Measurements from ENCODE around the gene MDGA2. TPM values are rescaled to one million over a fixed set of nuclear protein-coding genes. Genes with fewer than 3 reads are reported as not detected.

The MDGA2 gene
- total RNA-seq, 2 donors from 2014 or later: not detected

GRCh38 chr14:47155395-47155794, 520.0 kb downstream of the MDGA2 start:
- no peaks in the 10 kb centered on the region for H3K4me1 ChIP-seq
- TF ChIP-seq, protein P1, sequence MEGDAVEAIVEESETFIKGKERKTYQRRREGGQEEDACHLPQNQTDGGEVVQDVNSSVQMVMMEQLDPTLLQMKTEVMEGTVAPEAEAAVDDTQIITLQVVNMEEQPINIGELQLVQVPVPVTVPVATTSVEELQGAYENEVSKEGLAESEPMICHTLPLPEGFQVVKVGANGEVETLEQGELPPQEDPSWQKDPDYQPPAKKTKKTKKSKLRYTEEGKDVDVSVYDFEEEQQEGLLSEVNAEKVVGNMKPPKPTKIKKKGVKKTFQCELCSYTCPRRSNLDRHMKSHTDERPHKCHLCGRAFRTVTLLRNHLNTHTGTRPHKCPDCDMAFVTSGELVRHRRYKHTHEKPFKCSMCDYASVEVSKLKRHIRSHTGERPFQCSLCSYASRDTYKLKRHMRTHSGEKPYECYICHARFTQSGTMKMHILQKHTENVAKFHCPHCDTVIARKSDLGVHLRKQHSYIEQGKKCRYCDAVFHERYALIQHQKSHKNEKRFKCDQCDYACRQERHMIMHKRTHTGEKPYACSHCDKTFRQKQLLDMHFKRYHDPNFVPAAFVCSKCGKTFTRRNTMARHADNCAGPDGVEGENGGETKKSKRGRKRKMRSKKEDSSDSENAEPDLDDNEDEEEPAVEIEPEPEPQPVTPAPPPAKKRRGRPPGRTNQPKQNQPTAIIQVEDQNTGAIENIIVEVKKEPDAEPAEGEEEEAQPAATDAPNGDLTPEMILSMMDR (IDR thresholded peaks at IDR 0.05): no peak
- DNase-seq (ENCODE audit: low spot score): no peak
- no peaks in the 10 kb centered on the region for H3K36me3 ChIP-seq
- H3K4me3 ChIP-seq: no peak overlapping the region
- H3K9me3 ChIP-seq: no peaks in the 10 kb centered on the region
- H3K27ac ChIP-seq: no peak overlapping the region
- H3K27me3 ChIP-seq: no peaks in the 10 kb centered on the region

DNA sequence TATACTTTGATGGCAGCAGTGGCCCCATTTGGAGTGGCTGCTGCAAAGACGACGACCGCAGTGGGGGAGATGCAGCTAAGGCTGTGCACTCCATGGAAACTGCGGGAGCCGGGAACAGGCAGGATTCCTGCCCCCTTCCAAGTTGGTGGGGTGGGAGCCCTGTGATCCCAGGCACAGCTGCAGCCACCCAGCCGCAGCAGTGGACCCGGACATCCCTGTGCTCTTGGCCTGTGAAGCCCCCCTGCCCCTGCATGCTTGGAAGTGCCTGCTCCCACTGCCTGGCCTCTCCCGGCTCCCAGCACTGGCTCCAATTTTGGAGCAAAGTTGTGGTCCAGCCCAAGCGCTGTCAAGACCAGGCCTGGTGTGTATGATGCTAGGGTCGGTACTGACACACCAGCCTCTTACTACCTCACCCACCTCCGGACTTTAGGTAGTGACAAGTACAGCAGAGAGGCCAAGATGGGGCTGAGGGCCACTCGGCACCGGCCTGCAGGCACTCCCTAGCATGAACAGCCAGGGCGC, 521.1 kb downstream of the MDGA2 start:
- Histone ChIP-seq H3K36me3 (no peaks in the 10 kb centered on the region), H3K4me1 (no peaks in the 10 kb centered on the region), H3K27ac (no peak overlapping the region), H3K9me3 (no peaks in the 10 kb centered on the region), H3K27me3 (no peaks in the 10 kb centered on the region), H3K4me3 (no peak overlapping the region)
- no peak for DNase-seq (ENCODE audit: low spot score)
- TF ChIP-seq, protein P1 (IDR thresholded peaks at IDR 0.05): no peak

DNA sequence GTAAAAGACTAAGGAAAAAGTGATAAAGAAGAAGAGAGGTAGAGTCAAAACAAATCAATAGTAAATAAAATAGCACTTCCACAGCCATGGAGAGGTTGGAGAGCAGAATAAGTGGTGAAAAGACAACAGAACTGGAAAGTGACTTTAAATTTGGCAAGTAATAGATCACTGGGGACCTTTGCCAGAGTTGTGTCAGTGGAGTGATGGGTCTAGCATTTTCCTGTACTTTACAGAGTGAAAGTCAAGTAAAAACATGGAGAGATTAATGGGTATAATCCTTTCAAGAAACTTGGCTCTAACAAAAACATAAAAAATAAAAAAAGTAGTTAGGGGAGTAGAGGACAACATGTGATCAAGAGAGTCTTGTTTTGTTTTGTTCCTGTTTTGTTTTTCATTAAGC, 521.7 kb downstream of the MDGA2 start:
- TF ChIP-seq, protein P1 (IDR thresholded peaks at IDR 0.05): no peak
- Histone ChIP-seq H3K9me3 (no peaks in the 10 kb centered on the region), H3K36me3 (no peaks in the 10 kb centered on the region), H3K4me1 (no peaks in the 10 kb centered on the region), H3K27me3 (no peaks in the 10 kb centered on the region), H3K27ac (no peak overlapping the region), H3K4me3 (no peak overlapping the region)
- DNase-seq (ENCODE audit: low spot score): no peak

- Histone ChIP-seq H3K9me3 (no peaks in the 10 kb centered on the region), H3K36me3 (no peaks in the 10 kb centered on the region), H3K27me3 (no peaks in the 10 kb centered on the region), H3K4me3 (no peak overlapping the region), H3K27ac (no peak overlapping the region), H3K4me1 (no peaks in the 10 kb centered on the region)
- DNase-seq (ENCODE audit: low spot score): no peak
- TF ChIP-seq, protein P1 (IDR thresholded peaks at IDR 0.05): no peak
These were observed 525.1 kb downstream of the MDGA2 start for GRCh38 chr14:47150267-47150666.

- no peaks in the 10 kb centered on the region for H3K4me1 ChIP-seq
- TF ChIP-seq, protein P1 (IDR thresholded peaks at IDR 0.05): no peak
- DNase-seq (ENCODE audit: low spot score): no peak
- H3K27me3 ChIP-seq: no peaks in the 10 kb centered on the region
- no peak overlapping the region for H3K27ac ChIP-seq
- H3K36me3 ChIP-seq: no peaks in the 10 kb centered on the region
- H3K9me3 ChIP-seq: no peaks in the 10 kb centered on the region
- H3K4me3 ChIP-seq: no peak overlapping the region
These were observed 526.1 kb downstream of the MDGA2 start for GRCh38 chr14:47149326-47149725.

DNA sequence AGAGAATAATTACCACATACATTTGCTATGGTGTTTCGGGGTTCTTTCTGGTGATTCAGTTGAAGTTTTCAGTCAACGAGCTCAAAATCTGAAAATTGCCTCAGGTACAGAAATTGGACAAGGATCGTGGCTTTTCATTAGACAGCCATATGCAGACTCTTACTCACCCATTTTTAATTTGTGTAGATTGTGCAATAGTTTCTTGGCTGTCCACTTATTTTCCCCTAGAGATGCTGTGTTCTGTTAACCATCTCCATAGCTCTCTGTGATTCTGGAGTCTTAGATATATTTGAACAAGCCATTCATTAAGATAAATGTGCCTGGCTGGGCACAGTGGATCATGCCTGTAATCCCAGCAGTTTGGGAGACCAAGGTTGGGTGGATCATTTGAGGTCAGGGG, 526.7 kb downstream of the MDGA2 start:
- H3K36me3 ChIP-seq: no peaks in the 10 kb centered on the region
- H3K9me3 ChIP-seq: no peaks in the 10 kb centered on the region
- H3K4me1 ChIP-seq: no peaks in the 10 kb centered on the region
- DNase-seq (ENCODE audit: low spot score): no peak
- TF ChIP-seq, protein P1 (IDR thresholded peaks at IDR 0.05): no peak
- no peak overlapping the region for H3K4me3 ChIP-seq
- no peak overlapping the region for H3K27ac ChIP-seq
- H3K27me3 ChIP-seq: no peaks in the 10 kb centered on the region
